C4-2B (cell line): ENCODE results near the gene FDXR.
"Not testable (repeated sequence)": the region's sequence is repeated elsewhere in the genome, so short reads cannot be mapped to it uniquely, and the experiment has no call there.

Experiments used
- H3K27ac ChIP-seq: fragments of 450-650 bp; 2 replicates; pipeline ENCODE4 v1.5.1; 2017
- CTCF ChIP-seq: fragments of 450-650 bp; conservative IDR thresholded peaks from 2 replicates; pipeline ENCODE4 v1.5.1; 2017; ENCODE audit warnings: mild to moderate bottlenecking
- ZFX ChIP-seq: fragments of 450-650 bp; IDR thresholded peaks from 2 replicates; pipeline ENCODE4 v1.6.1; 2017

Gene FDXR

DNA sequence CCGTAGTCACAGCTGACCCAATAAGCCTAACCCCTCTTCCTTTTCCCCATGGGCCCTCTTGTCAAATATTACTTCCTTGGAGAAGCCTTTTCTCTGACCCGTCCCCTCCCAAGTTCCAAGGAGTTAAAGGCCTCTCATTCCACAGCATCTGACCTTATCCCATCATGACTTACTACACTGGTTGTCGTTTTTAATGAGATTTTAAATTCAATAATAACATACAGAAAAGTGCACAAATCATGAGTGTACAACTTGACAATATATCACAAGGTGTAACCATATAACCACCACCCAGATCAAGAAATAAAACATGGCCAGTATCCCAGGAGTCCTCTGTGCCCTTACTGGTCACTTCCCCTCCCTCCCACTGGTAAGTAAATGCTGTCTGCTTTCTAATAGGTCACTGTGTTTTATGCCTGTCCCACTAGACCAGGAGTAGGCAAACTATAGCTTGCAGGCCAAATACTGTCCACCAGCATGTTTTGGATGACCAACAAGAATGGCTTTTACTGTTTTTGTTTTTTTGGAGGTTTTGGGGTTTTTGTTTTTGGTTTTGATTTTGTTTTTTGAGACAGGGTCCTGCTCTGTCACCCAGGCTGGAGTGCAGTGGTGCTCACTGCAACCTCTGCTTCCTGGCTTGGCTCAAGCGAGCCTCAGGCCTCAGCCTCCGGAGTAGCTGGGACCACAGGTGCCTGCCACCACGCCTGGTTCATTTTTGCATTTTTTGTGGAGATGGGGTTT lies 1.2 kb upstream of the FDXR start:
- H3K27ac ChIP-seq: peak overlapping the region; percentile 87
- no peak for TF ChIP-seq ZFX
- no peak for TF ChIP-seq CTCF

- no peak for TF ChIP-seq CTCF
- TF ChIP-seq ZFX: no peak
Observed at GRCh38 chr17:74873037-74873873, 461 bp upstream of the FDXR start.

DNA sequence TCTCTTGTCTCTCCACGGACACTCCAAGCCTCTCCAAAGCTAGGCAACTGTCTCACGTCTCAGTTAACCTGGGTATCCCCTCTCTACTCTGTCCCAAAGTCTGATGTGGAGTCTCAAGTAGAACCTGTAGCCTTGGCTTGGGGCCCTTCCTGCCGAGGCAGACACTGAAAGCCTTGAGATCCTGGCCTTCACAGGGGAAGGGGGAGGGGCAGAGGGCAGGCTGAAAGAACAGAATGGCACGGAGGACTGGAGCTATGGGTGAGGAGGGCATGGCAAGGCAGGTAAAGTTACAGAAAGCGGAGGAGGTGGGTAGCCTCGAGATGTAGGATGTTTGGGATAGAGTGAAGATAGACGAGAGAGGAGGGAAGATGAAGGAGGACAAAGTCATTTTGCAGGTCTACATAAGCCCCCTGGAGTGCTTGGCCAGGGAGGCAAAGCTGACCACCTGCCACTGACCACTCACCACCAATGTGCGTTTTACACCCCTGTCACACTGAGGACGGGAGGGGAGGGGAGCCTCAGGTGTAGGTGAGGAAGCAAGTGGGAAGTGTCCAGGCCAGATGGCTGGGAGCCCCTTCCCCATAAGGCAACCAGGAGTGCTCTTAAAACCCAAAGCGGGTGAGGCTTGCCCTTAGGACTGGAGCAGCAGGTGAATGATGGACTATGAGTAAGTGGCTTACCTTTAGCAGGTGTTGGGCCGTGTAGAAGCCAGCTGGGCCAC lies 1.3 kb downstream of the FDXR start:
- TF ChIP-seq CTCF (no peak), ZFX (no peak)
- peak overlapping the region; percentile 87; the same call in 1 of the 2 replicates for H3K27ac ChIP-seq

More at GRCh38 chr17:74873037-74873873, 461 bp upstream of the FDXR start:
- peak overlapping the region; percentile 87 for H3K27ac ChIP-seq

- TF ChIP-seq ZFX (no peak), CTCF (no peak)
- no peak overlapping the region for H3K27ac ChIP-seq
Observed at GRCh38 chr17:74870512-74870911, 2.3 kb downstream of the FDXR start.

- not testable (repeated sequence) for H3K27ac ChIP-seq
Observed at GRCh38 chr17:74870028-74870427, 2.8 kb downstream of the FDXR start.

DNA sequence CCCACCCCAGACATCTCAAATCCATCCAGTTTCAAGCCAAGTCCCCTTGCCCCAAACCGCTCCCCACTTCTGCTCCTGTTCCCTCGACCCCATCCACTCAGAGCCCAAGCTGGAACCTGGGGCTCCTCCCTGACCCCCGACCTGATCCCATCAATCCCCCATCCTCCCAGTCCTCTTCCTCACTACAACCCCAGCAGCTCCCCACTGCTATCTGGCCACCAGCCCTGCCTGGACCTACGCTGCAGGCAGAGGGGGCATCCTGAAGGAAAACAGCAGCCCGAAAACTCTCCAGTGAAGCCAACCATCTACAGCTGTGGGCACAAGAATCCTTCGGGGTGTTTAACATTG lies 3.9 kb downstream of the FDXR start:
- TF ChIP-seq CTCF: no peak
- TF ChIP-seq ZFX: no peak

DNA sequence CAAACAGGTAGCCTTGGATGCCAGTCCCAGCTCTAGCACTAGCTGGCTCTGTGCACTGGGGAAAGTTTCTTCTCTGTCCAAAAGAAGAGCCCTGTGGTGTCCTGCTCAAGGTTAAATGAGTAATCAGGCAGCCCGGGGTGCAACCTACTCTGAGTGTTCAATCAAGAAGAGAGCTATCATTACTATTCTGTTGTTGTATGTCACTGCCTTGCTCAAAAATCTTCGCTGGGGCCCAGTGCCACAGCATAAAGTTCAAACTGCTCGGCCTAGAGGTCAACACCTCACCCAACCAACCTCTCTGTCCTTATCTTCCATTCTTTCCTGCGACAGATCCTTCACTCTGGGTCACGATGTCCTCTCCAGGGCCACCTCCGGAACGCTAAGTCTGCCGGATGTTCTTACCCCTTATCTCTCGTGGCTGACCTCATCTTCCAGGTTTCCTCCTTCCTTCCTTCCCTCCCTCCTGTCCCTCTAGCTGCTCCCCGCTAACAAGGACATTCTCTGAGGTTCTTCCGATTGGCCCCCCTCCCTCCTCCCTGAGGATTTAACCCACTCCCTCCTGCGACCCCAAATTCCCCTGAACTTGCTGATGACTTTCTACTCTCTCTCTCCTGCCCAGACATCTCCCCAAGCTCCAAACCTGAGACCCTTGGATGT lies 4.4 kb downstream of the FDXR start:
- TF ChIP-seq ZFX (no peak), CTCF (no peak)
- no peak overlapping the region for H3K27ac ChIP-seq

More for the DNA sequence above, 3.9 kb downstream of the FDXR start:
- no peak overlapping the region for H3K27ac ChIP-seq
